NOMO-1 (cell line): Measurements from ENCODE around the gene TELO2.
"Not testable (repeated sequence)": the region's sequence is repeated elsewhere in the genome, so short reads cannot be mapped to it uniquely, and the experiment has no call there.

Source experiments
- DNase-seq, 2 experiments: peaks; one replicate each; lab custom pipeline; 2025; ENCODE audit not compliant: unreplicated experiment in 2 of 2; lab: John Stamatoyannopoulos, UW

TELO2 gene

GRCh38 chr16:1474796-1475551 lies 18.2 kb upstream of the TELO2 start, which contains the start of gene CLCN7:
Gene CLCN7, minus strand, starts transcription at chr16:1475028. Its CDS starts 54 bp downstream, at chr16:1474974.
- peak; percentile 71 to 74 for DNase-seq

GRCh38 chr16:1475552-1476114 lies 17.5 kb upstream of the TELO2 start:
- DNase-seq, result no peak

- DNase-seq, result no peak
These were observed 16.1 kb upstream of the TELO2 start for GRCh38 chr16:1477033-1477432.

GRCh38 chr16:1478937-1479336 lies 14.2 kb upstream of the TELO2 start:
- not testable (repeated sequence) for DNase-seq

- no peak for DNase-seq
These were observed 11.0 kb upstream of the TELO2 start for GRCh38 chr16:1481906-1482835.

GRCh38 chr16:1485847-1486496 lies 7.2 kb upstream of the TELO2 start:
- no peak for DNase-seq

- no peak for DNase-seq
These were observed 6.4 kb upstream of the TELO2 start for GRCh38 chr16:1486551-1487390.

GRCh38 chr16:1487395-1488053 lies 5.6 kb upstream of the TELO2 start:
- no peak for DNase-seq

GRCh38 chr16:1488054-1488601 lies 5.0 kb upstream of the TELO2 start:
- DNase-seq, result no peak

- DNase-seq, result no peak
These were observed 4.5 kb upstream of the TELO2 start, which contains the start of gene PTX4 for GRCh38 chr16:1488619-1489018. Gene PTX4, minus strand, starts transcription at chr16:1488944. Its CDS starts 35 bp downstream, at chr16:1488909.

GRCh38 chr16:1489077-1489476 lies 4.1 kb upstream of the TELO2 start:
- DNase-seq, result no peak

GRCh38 chr16:1491327-1491726 lies 1.8 kb upstream of the TELO2 start:
- DNase-seq, result no peak

GRCh38 chr16:1492082-1492922 lies 858 bp upstream of the TELO2 start:
- DNase-seq, result no peak

- no peak for DNase-seq
These were observed 560 bp downstream of the TELO2 start for GRCh38 chr16:1493746-1494094.

- no peak for DNase-seq
These were observed 1.0 kb downstream of the TELO2 start for GRCh38 chr16:1494129-1494640.

GRCh38 chr16:1494711-1495110 lies 1.6 kb downstream of the TELO2 start:
- no peak for DNase-seq

- no peak for DNase-seq
These were observed 2.2 kb downstream of the TELO2 start for GRCh38 chr16:1495211-1495888.

- no peak for DNase-seq
These were observed 2.7 kb downstream of the TELO2 start for GRCh38 chr16:1495889-1496262.
